ENCODE data around the gene SOCS1.
"Not testable (repeated sequence)": the region's sequence is repeated elsewhere in the genome, so short reads cannot be mapped to it uniquely, and the experiment has no call there.

The SOCS1 gene, protein sequence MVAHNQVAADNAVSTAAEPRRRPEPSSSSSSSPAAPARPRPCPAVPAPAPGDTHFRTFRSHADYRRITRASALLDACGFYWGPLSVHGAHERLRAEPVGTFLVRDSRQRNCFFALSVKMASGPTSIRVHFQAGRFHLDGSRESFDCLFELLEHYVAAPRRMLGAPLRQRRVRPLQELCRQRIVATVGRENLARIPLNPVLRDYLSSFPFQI

DNA sequence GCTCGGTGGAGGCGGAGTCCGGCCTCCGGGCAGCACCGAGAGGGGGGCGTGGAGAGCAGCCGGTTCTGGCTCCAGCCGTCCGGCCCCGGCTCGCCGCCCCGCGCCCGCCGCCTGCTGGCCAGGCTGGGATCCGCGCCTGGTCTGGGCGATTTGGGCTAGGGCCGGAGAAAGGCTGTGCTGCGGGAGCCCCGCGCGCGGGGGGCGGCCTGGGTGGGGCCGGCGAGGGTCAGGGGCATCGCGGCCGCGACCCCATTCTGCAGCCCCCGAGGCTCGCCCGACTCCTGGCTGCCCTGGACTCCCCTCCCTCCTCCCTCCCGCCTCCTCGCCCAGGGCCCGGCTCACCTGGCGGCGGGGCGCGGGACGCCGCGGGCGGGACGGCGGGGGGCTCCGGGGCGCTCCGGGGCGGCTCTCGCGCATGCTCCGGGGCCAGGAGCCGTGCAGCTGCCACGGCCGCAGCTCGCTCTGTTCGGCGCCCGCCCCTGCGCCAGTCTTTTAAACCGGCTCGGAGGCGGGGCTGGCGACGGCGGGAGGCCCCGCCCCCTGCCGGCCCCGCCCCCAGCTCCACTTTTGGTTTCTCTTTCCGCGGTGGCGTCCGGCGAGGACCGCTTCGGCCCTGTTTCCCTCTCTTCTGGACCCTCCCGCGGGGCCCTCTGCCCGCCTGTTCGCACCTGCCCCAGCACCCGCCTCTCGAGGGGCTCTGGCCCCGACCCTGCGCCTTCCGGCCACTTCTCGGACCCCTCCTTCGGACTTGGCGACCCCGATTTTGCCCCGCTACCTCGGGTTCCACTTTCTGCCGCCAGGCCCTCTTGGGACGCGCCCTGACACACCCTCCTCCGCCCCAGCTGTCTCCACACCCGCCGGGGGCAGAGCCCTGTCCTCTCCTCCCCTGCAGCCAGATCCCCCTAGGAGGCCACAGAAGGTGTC, at the start of gene SOCS1:
Gene SOCS1, minus strand, starts transcription at position 468 of the 924 bp plus-strand sequence. CDS start 726 bp downstream, outside the sequence.
- DNase-seq (ENCODE audit: low spot score): peak; percentile 95

DNA sequence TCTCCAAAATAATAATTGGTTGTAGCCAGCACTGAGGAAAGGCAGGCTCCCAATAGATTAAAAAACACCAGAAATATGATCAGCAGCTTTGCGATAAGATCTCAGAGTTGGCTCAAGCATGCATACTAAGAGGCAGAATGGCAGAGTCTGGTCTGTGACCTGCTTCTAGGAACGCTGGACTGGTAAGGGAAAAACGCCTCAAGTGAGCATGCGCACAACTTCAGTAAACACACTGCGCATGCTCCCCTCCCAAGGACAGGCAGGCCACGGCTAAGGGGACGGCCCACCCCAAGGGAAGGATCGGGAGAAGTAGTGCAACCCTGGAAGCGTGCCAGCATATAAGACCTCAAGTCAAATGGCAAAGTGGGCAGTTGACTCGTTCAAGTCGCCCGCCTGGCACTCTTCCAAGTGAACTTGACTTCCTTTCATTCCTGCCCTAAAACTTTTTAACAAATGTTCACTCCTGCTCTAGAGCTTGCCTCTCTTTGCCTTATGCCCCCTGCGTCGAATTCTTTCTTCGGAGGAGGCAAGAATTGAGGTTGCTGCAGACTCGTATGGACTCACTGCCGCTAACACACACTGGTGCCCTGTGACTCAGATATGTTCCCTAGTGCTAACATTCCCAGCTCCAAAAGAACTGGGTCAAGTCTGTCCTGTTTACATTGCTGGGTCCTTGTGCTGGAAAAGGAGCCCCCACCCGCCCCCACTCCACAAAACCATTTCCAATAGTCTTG, 47.6 kb upstream of the SOCS1 start:
- DNase-seq (ENCODE audit: low spot score): no peak

DNA sequence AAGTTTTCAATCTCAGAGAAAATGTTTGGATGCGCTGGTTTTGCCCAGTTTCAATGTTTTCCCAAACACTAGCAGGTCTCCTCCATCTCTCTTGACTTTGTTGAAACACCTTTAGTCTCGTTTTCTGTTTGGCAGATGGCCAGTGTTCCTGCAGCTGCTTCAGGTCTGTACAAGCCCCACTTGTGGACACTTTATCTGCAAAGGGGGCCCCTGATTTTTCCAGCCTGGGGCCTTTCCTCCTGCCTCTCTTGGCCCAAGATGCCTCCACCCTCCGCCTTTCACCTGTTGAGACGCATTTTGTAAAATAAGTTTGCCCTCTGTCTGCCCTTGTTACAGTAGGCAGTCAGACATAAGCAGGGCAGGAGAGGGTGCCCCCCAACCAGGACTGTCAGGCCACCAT, 47.0 kb upstream of the SOCS1 start:
- no peak for DNase-seq (ENCODE audit: low spot score)

DNA sequence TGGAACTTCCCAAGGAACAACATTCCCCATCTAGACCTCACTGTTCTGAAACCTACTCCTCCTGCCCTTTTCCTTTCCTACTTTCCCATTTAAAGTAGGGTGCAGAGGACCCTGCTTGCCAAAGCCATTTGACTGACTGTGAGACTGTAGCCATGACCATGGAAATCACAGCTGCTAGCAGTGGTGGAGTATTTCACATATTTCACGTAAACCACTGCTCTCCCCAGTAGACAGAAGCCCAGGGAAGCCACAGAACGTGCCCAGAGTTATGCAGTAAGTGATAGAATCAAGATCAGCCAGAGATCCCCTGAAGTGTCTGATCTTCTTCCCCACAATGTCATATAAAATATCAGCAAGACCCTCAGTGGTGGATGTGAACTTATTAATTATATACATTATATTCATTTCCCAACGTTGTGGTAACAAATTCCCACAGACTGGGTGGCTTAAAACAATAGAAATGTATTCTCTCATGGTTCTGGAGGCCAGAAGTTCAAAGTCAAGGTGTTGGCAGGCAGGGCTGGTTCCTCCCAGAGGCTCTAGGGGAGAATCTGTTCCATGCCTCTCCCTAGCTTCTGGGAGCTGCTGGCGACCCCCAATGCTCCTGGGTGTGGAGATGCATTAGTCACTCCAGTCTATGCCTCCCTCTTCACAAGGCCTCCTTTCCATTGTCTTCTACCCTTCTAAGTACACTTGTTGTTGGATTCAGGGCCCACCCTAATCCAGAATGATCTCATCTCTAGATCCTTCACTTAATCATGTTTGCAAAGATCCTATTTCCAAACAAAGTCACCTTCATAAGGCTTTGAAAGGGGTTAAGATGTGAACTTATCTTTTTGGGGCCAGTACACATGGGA, 45.9 kb upstream of the SOCS1 start:
- no peak for DNase-seq (ENCODE audit: low spot score)

DNA sequence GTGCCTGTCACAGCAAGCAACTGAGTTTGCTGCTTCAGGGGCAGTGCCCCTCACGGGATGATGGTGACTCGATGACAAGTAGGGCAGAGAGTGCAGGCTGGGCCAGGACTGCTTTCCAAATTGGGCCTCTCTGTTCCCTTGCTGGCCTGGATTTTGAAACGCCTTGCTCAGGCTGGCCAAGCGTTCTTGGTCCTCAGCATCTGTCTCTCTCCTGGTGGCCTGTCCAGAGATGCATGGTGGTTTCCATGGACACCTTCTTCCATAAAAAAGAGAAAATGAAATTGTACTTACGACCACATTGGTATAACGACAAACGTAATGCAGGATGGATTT, 44.5 kb upstream of the SOCS1 start:
- no peak for DNase-seq (ENCODE audit: low spot score)

DNA sequence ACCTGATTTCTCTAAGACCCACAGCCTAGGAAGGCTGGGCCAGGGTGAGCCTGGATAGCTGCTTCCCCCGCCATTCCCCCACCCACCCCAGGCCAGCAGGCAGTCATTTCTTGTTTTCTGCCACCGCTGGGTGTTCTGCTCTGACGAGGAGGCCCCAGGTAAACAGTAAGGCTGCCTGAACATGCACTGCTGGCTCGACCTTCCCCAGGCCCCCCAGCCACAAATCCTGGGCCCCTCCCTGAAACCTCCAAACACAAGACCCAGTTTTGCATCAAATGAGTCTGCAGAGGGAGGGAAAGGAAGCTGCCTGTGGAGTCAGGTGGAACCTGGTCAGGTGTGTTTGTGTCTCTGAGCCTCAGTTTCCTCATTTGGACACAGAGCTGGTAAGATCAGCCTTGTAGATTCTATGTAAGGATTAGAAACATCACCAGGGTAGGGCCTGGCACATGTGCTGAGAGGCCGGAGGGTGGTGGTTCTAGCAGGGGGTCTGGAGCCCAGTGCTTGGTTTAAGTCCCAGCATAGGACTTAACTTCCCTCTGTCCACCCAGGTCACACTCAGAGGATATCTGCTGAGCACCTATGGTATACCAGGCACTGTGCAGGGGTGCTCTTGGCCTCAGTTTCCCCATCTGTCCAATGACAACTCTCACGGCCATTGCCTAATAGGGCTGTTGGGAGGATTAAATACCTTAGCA, 44.0 kb upstream of the SOCS1 start:
- no peak for DNase-seq (ENCODE audit: low spot score)

DNA sequence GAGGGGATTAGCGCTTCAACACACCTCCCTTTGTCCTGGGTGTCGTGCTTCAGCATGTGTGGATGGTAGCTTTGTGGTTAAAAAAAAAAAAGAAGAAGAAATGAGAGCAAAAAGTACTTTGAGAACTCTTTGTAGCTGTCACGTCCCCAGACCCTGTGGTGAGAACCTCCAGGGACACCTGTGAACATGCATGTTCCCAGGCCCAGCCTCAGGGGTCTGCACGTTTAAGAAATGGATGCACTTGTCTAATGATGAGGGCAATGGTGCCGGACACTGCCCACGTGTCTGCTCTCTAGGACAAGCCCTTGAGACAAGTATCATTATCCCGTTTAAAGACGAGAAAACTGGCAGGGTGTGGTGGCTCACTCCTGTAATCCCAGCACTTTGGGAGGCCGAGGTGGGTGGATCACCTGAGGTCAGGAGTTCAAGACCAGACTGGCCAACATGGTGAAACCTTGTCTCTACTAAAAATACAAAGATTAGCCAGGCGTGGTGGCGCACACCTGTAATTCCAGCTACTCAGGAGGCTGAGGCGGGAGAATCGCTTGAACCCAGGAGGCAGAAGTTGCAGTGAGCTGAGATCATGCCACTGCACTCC, 43.0 kb upstream of the SOCS1 start:
- DNase-seq (ENCODE audit: low spot score): not testable (repeated sequence)

DNA sequence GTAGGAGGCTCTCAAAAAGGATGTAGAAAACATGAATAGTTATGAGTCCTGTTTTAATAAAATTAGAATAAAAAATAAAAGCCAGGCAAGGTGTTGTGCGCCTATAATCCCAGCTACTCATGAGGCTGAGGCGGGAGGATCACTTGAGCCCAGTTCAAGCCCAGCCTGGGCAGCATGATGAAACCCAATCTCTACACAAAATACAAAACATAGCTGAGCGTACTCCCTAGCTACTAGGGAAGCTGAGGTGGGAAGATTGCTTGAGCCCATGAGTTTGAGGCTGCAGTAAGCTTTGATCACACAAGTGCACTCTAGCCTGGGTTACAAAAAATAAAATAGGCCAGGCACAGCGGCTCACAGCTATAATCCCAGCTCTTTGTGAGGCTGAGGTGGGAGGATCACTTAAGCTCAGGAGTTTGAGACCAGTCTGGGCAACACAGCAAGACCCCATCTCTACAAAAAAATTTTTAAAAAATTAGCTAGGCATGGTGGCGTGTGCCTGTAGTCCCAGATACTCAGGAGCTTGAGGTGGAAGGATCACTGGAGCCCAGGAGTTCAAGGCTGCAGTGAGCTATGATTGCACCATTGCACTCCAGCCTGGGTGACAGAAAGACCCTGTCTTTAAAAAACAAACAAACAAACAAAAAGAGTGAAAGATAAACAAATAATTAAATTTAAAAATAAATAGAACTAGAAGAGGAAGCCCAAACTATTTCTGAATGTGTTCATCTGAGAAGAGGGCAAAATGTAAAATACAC, 42.3 kb upstream of the SOCS1 start:
- DNase-seq (ENCODE audit: low spot score): no peak

DNA sequence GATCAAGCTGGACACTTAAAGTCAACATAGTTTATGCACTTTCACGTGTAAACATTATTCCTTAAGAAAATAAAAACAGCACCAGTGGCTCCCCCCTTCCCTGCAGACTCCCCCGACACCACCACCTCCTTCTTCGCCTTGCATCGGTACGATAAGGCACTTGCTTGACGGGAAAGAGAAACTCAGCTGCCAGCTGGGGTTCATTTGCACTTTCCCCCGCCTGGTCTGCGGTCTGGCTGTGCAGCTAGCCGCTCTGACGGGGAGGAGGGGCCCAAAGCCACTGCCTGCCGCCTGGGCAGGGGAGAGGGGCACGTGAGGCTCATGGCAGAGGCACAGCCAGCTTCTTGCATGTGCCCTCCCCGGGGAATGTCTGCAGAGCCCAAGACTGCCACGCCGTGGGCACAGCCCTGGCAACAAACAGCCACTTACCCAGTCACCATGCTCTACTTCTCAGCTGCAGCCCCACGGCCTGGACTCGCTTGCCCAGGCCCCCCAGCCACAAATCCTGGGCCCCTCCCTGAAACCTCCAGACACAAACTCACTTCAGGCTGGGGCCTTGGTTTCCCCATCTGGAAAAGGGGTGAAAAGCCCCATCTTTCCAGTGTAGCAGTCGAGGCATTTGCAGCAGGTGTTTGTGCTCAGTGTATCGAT, 41.6 kb upstream of the SOCS1 start:
- peak; percentile 79 for DNase-seq (ENCODE audit: low spot score)

DNA sequence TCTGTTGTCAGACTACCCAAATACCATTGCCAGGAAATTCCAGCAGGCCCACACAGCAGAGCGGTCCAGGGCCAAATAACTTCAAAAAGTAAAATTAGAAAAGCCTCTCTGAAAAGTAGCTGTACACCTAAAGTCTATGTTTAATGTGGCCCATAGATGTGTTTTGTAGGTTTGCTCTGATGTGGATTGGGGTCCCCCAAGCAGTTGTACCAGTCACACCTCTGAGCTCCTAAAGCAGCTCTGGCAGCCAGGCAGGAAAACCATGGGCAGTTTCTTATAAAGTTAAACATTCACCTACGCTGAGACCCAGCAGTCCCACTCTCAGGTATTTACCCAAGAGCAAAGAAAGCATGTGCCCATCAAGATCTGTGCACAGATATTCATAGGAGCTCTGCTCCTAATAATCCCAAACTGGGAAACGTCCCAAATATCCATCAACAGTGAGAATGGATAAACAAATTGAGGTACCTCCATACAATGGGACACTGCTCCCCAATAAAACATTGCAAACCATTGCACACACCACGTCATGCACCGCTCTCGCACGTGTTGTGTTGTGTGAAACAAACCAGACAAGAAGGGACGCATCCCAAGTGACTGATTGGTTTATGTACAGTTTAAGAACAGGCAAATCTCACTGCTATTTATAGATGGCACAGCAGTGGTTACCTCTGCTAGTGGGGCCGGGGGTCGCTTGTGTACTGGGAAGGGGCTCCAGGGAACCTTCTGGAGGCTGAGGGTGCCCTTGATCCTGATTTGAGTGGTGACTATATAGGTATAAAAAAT, 40.9 kb upstream of the SOCS1 start:
- DNase-seq (ENCODE audit: low spot score): no peak

DNA sequence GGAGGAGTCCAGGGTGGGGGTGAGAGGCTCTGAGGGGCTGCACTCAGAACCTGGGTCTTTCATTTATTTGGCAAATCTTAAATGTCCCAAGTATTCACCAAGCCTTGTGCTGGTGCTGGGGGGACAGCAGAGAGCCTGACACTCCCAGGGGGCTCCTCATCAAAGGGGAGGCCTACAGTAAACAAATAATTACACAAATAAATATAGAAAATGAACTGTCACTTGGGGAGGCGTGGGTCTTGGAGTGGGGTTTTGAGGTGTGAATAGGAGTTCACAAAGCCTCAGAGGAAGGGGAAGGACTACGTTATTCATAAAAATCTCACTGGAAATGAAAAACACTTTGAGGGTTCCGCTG, 40.3 kb upstream of the SOCS1 start:
- no peak for DNase-seq (ENCODE audit: low spot score)

DNA sequence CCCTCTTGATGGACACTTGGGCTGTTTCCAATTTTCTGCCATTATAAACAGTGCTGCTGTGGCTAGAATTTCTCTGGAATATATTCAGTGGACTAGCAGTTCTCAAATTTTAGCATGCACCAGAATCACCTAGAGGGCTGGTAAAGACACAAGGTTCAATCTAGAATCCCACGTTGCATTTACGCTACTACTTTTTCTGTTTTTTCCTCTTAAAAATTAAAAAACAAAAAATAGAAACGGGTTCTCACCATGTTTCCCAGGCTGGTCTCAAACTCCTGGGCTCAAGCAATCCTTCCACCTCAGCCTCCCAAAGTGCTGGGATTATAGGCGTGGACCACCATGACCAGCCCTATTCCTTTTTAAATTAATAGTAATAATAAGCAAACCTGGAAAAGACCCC, 39.7 kb upstream of the SOCS1 start:
- DNase-seq (ENCODE audit: low spot score): no peak

DNA sequence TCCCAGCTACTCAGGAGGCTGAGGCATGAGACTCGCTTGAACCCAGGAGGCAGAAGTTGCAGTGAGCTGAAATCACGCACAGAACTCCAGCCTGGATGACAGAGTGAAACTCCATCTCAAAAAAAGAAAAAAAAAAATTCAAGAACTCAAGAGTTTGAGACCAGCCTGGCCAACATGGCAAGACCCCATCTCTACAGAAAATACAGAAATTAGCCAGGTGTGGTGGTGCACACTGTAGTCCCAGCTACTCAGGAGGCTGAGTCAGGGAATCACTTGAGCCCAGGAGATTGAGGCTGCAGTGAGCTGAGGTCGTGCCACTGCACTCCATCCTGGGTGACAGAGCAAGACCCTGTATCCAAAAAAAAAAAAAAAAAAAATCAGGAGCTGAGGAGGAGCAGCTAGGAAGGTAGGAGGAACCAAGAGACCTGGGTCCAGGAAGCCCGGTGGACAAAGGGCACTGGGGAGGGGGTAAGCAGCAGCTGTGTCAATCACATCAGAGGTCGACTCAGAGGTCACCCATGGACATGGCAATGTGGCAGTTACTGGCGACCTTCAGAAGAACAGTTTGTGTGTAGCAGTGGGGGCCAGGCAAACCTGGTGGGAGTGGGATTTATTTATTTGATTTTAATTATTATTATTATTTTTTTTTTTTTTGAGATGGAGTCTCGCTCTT, 36.2 kb upstream of the SOCS1 start:
- DNase-seq (ENCODE audit: low spot score): no peak

DNA sequence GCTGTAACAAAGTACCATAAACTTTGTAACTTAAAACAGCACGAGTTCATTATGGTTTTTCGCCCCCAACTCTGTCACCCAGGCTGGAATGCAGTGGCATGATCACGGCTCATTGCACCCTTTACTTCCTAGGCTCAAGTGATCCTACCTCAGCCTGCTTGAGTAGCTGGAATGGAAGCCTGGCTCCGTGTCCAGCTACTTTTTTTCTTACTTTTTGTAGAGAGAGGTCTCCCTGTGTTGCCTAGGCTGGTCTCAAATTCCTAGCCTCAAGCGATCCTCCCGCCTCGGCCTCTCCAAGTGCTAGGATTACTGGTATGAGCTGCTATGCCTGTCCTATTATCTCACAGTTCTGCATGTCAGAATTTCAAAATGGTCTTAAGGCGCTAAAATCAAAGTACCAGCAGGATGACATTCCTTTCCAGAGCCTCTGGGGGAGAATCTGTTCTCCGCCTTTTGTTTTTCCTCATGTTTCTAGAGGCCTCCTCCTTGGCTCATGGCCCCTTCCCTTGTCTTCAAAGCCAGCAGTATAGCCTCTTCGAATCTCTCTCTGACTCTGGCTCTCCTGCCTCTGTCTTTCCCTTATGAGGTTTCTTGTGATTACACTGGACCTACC, 35.2 kb upstream of the SOCS1 start:
- no peak for DNase-seq (ENCODE audit: low spot score)

DNA sequence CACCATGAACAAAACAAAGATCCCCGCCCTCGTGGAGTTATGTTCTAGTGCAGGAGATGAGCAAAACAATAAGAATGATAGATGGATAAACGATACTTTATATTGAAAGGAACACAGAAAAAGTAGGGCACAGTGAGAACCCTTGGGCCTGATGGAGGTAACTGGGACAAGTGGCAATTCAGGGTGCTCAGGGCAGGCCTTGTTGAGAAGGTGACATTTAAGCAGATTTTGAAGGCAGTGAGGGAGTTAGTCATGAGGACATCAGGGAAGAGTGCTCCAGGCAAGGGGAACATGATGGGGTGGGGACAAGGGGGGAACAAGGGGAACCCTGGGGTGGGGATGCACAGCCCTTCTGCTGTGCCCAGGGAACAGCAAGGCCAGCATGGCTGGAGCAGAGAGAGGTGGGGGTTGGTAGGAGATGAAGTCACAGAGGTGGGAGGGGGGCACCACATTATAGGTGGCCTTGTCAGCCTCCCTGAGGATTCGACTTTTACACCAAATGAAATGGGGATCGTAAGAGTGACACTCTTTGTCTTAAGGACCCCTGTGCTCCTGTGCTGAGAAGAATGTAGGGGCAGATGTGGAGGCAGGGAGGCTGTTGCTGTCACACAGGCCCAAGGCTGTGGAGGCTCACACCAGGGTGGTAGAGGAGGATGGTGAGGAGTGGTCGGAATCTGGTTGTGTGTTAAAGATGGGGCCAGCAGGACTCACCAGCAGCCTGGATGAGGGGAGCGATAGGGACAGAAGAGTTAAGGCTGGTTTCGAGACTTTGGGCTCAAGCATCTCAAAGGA, 34.3 kb upstream of the SOCS1 start:
- DNase-seq (ENCODE audit: low spot score): no peak

DNA sequence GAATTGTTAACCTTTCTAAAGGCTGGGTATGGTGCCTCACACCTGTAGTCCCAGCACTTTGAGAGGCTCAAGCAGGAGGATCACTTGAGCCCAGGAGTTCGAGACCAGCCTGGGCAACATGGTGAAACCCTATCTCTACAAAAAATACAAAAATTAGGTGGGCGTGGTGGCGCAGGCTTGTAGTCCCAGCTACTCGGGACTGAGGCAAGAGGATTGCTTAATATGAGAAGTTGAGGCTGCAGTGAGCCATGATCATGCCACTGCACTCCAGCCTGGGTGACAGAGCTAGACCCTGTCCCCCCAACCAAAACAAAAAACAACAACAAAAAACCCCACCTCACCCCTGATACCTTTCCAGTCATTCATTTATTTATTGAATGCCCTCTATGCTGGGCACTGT, 33.7 kb upstream of the SOCS1 start:
- DNase-seq (ENCODE audit: low spot score): not testable (repeated sequence)

DNA sequence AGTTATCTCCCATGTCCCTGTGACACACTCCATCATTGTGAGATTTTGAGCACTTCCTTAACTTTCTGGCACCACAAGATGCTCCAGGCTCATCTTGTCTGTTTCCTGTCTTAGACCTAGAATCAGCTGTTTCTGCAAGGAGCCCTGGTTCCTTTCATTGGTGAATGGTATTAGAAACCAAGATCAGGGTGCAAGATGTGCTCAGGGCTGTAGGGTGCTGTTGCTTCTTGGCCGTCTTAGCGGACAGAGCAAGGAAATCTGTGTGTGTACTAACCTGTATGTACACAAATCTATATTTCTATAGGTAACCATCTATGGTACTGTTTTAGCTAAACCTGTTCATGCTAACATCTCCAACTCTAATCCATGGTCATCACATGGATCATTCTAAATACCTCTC, 33.2 kb upstream of the SOCS1 start:
- no peak for DNase-seq (ENCODE audit: low spot score)

All from AG20443 (cell line).